A673 (cell line): ENCODE results near the gene EIF2A. TPM values are rescaled to one million over a fixed set of nuclear protein-coding genes. Genes with fewer than 3 reads are reported as not detected.
A peak's percentile ranks its signal among the peaks of the same experiment; 100 is the strongest.

ENCODE experiments used
- BruUV-seq: library from RNA; stranded (reverse); fragments of 400-500 nt; replicated peaks from 2 replicates; lab custom pipeline; 2021; lab: Mats Ljungman, UMichigan
- CTCF ChIA-PET: fragments of 300-600 bp; sonication (Branson Sonifier 250); formaldehyde crosslinking; loops from one replicate; lab custom pipeline; 2022; ENCODE audit warnings: antibody characterized with exemption; lab: Charles Lee
- POLR2A ChIA-PET: fragments of 300-600 bp; sonication (Branson Sonifier 250); formaldehyde crosslinking; loops from one replicate; lab custom pipeline; 2022; ENCODE audit warnings: antibody characterized with exemption; ENCODE audit not compliant: low non-redundant PET; lab: Charles Lee
- DNase-seq: peaks from one replicate; pipeline ENCODE4 v3.0.0-alpha.2; 2015; ENCODE audit warnings: low spot score
- H3K27ac ChIP-seq: fragments of 200-600 bp; sonication (generic); 2 replicates; pipeline ENCODE4 v1.5.1; 2016; ENCODE audit warnings: mixed run types, low read depth, mild to moderate bottlenecking, mixed read lengths, antibody characterized with exemption, low read length; ENCODE audit not compliant: poor library complexity, severe bottlenecking
- H3K27me3 ChIP-seq: fragments of 200-600 bp; sonication (generic); replicated peaks from 2 replicates; pipeline ENCODE4 v1.6.1; 2017; ENCODE audit warnings: mixed run types, low read depth, mild to moderate bottlenecking, mixed read lengths, antibody characterized with exemption, low read length; ENCODE audit not compliant: insufficient read depth, poor library complexity
- H3K36me3 ChIP-seq: fragments of 200-600 bp; sonication (generic); 2 replicates; pipeline ENCODE4 v1.6.1; 2016; ENCODE audit warnings: mixed run types, mild to moderate bottlenecking, mixed read lengths, antibody characterized with exemption, low read length; ENCODE audit not compliant: insufficient read depth, poor library complexity, severe bottlenecking
- H3K4me1 ChIP-seq: fragments of 200-600 bp; sonication (generic); 2 replicates; pipeline ENCODE4 v1.6.1; 2017; ENCODE audit warnings: mixed run types, mild to moderate bottlenecking, mixed read lengths, antibody characterized with exemption, low read length; ENCODE audit not compliant: insufficient read depth, poor library complexity, severe bottlenecking
- H3K4me3 ChIP-seq: fragments of 200-600 bp; sonication (generic); 2 replicates; pipeline ENCODE4 v1.5.1; 2016; ENCODE audit warnings: low read depth, mixed run types, mild to moderate bottlenecking, mixed read lengths, low read length; ENCODE audit not compliant: poor library complexity, severe bottlenecking
- H3K9me3 ChIP-seq: fragments of 200-600 bp; sonication (generic); 2 replicates; pipeline ENCODE4 v1.6.1; 2016; ENCODE audit warnings: mixed run types, low read depth, mild to moderate bottlenecking, mixed read lengths, antibody characterized with exemption, low read length; ENCODE audit not compliant: poor library complexity, severe bottlenecking
- CTCF ChIP-seq: fragments of 300-800, 200-600 bp; sonication (generic); conservative IDR thresholded peaks from 2 replicates; pipeline ENCODE4 v1.5.1; 2017; ENCODE audit warnings: low read depth, mild to moderate bottlenecking, antibody characterized with exemption, low read length, moderate library complexity, mixed read lengths
- EZH2 ChIP-seq: fragments of 200-600 bp; sonication (generic); IDR thresholded peaks from 2 replicates; pipeline ENCODE4 v1.6.1; 2017; ENCODE audit warnings: borderline replicate concordance, low read depth, mild to moderate bottlenecking, mixed read lengths, antibody characterized with exemption, low read length; ENCODE audit not compliant: poor library complexity, severe bottlenecking
- intact Hi-C: fragments of 100-400 bp; cut with micrococcal nuclease; formaldehyde crosslinking; loops from one replicate; pipeline ENCODE4 v1.10.0; 2022; ENCODE audit not compliant: unreplicated experiment
- total RNA-seq: library from RNA; stranded (reverse); gene quantifications from 2 replicates; pipeline ENCODE4 v1.2.3, GENCODE V29; 2021

EIF2A gene
- total RNA-seq, 1 experiment from 2014 or later = 113 TPM

DNA sequence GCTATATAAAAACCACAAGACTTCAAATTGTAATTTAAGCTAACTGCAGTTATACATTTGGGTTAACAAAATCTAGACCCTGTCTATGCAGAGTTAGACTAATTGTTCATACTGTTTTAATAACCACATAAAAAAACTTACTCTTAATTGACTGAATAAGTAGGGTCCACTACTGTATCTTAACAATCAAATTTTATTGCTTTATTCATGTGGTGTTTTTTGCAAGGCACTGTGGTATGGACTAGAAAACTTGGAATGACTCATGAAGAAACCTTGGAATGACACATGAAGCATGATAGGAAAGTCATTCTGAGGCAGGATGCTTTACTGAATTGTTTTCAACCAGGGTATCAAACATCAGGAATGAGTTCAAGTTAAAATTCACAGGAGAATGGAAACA, 2.5 kb upstream of the EIF2A start:
- no TSS peak for BruUV-seq
- Histone ChIP-seq H3K36me3 (peaks cover 30% of the 10 kb centered on the region), H3K4me3 (peak overlapping the region; percentile 74), H3K4me1 (peaks cover 18% of the 10 kb centered on the region), H3K27me3 (no peaks in the 10 kb centered on the region), H3K9me3 (no peaks in the 10 kb centered on the region), H3K27ac (no peak overlapping the region)
- TF ChIP-seq CTCF = no peak
- no peak for TF ChIP-seq EZH2
- DNase-seq = no peak
- intact Hi-C loops = no loop called here
- CTCF ChIA-PET = no interaction called here
- POLR2A ChIA-PET = no interaction called here

- H3K27me3 ChIP-seq = no peaks in the 10 kb centered on the region
- H3K4me1 ChIP-seq = peaks cover 18% of the 10 kb centered on the region
- TF ChIP-seq CTCF = no peak
- no peak for TF ChIP-seq EZH2
- ChIA-PET POLR2A (no interaction called here), CTCF (interaction anchor here (0.7 kb wide), 1 partner anchor 135 kb away, joined by 3 read pairs; no protein-coding TSS in a partner anchor)
- no peak for DNase-seq
- BruUV-seq = TSS peak; percentile 35
- H3K4me3 ChIP-seq = peak overlapping the region; percentile 74
- no peaks in the 10 kb centered on the region for H3K9me3 ChIP-seq
- intact Hi-C loops = loop anchor here (5.0 kb wide), 1 partner anchor 218 kb away; the partner anchor contains the start of gene SIAH2
- H3K27ac ChIP-seq = peak overlapping the region; percentile 98
- peaks cover 30% of the 10 kb centered on the region for H3K36me3 ChIP-seq
These were observed 1.9 kb upstream of the EIF2A start for GRCh38 chr3:150544726-150545125.

- intact Hi-C loops = loop anchor here (2.0 to 5.0 kb wide), 2 partner anchors 137 to 217 kb away; partner anchors contain the start of genes SIAH2 and TSC22D2
These were observed 965 bp upstream of the EIF2A start for GRCh38 chr3:150545419-150546225.

More at GRCh38 chr3:150545419-150546225, 965 bp upstream of the EIF2A start:
- ChIA-PET POLR2A (interaction anchor here (0.5 to 0.6 kb wide), 2 partner anchors 156 to 548 kb away, joined by 3 read pairs; no protein-coding TSS in a partner anchor), CTCF (interaction anchor here (0.7 kb wide), 1 partner anchor 136 kb away, joined by 3 read pairs; no protein-coding TSS in a partner anchor)
- peak; percentile 52 for DNase-seq
- TF ChIP-seq EZH2 (no peak), CTCF (no peak)
- H3K9me3 ChIP-seq = no peaks in the 10 kb centered on the region
- peak overlapping the region; percentile 74 for H3K4me3 ChIP-seq
- peaks cover 18% of the 10 kb centered on the region for H3K4me1 ChIP-seq
- no peaks in the 10 kb centered on the region for H3K27me3 ChIP-seq
- peak overlapping the region; percentile 98 for H3K27ac ChIP-seq
- BruUV-seq = no TSS peak
- H3K36me3 ChIP-seq = peaks cover 30% of the 10 kb centered on the region
